Lower leg skin (tissue), 3 donors: ENCODE measurements around the gene CTNNBL1.

Experiments used
- CTCF ChIP-seq, 3 donors: fragments of 450-650 bp; IDR thresholded peaks; one replicate each; pipeline ENCODE4 v1.5.1; 2016; ENCODE audit warnings: antibody characterized with exemption in 3 of 3, mild to moderate bottlenecking in 3 of 3, moderate library complexity in 2 of 3
- POLR2A ChIP-seq, 2 donors: fragments of 450-650 bp; IDR thresholded peaks; one replicate each; pipeline ENCODE4 v1.6.1; 2016 to 2017; ENCODE audit warnings: antibody characterized with exemption in 2 of 2, mild to moderate bottlenecking in 1 of 2, moderate library complexity in 1 of 2

GRCh38 chr20:37898233-37899104 is 204.6 kb downstream of the CTNNBL1 start:
- TF ChIP-seq CTCF (IDR thresholded peaks at IDR 0.05) (no peak), POLR2A (IDR thresholded peaks at IDR 0.05) (no peak)
